IMR-90 (cell line): ENCODE data around the gene SLC26A2. TPM values are rescaled to one million over a fixed set of nuclear protein-coding genes. Genes with fewer than 3 reads are reported as not detected.

ENCODE experiments used
- ATAC-seq: fragments of 200-7000 bp; cut with Tn5 transposase; 2 replicates; pipeline ENCODE4 v1.9.1; 2020; ENCODE audit warnings: low read depth, mild to moderate bottlenecking, moderate library complexity
- BruUV-seq: library from RNA; stranded (reverse); fragments of 400-500 nt; replicated peaks from 2 replicates; lab custom pipeline; 2021; lab: Mats Ljungman, UMichigan
- CTCF ChIA-PET: fragments of 300-600 bp; formaldehyde crosslinking; extraction: SDS; loops from one replicate; lab custom pipeline; 2021; ENCODE audit warnings: antibody characterized with exemption; lab: Yijun Ruan, JAX
- POLR2A ChIA-PET: fragments of 300-600 bp; sonication (Branson Sonifier 250); formaldehyde crosslinking; loops from one replicate; lab custom pipeline; 2022; ENCODE audit warnings: antibody characterized with exemption; ENCODE audit not compliant: unreplicated experiment; lab: Charles Lee
- DNase-seq: peaks from one replicate; pipeline ENCODE4 v3.0.0; 2013
- H2AFZ ChIP-seq: replicated peaks from 2 replicates; pipeline ENCODE3; 2013; ENCODE audit warnings: low read length, mild to moderate bottlenecking; ENCODE audit not compliant: poor library complexity
- H2AK5ac ChIP-seq: 2 replicates; pipeline ENCODE4 v1.6.1; 2013; ENCODE audit warnings: low read depth, low read length, inconsistent platforms
- H2AK9ac ChIP-seq: replicated peaks from 2 replicates; pipeline ENCODE3; 2013; ENCODE audit warnings: mild to moderate bottlenecking, low read depth, low read length, moderate library complexity; ENCODE audit not compliant: poor library complexity
- H2BK120ac ChIP-seq: 2 replicates; pipeline ENCODE4 v1.6.1; 2013; ENCODE audit warnings: low read depth, low read length, inconsistent platforms
- H2BK15ac ChIP-seq: 3 replicates; pipeline ENCODE4 v1.6.1; 2013; ENCODE audit warnings: low read depth, low read length, inconsistent platforms
- H2BK20ac ChIP-seq: 2 replicates; pipeline ENCODE4 v1.6.1; 2013; ENCODE audit warnings: low read depth, mild to moderate bottlenecking, inconsistent platforms, low read length, moderate library complexity
- H2BK5ac ChIP-seq: 2 replicates; pipeline ENCODE4 v1.6.1; 2013; ENCODE audit warnings: mild to moderate bottlenecking, low read depth, low read length, inconsistent platforms; ENCODE audit not compliant: poor library complexity, severe bottlenecking
- H3K14ac ChIP-seq: replicated peaks from 2 replicates; pipeline ENCODE4 v1.6.1; 2013; ENCODE audit warnings: low read depth, low read length, inconsistent platforms
- H3K18ac ChIP-seq: 2 replicates; pipeline ENCODE4 v1.6.1; 2013; ENCODE audit warnings: low read depth, low read length, control low read depth
- H3K23ac ChIP-seq: 2 replicates; pipeline ENCODE4 v1.6.1; 2013; ENCODE audit warnings: low read depth, low read length, inconsistent platforms
- H3K27ac ChIP-seq: 2 replicates; pipeline ENCODE4 v1.5.1; 2013; ENCODE audit warnings: mild to moderate bottlenecking, control low read depth, low read length; ENCODE audit not compliant: insufficient read depth
- H3K27me3 ChIP-seq: 2 replicates; pipeline ENCODE4 v1.6.1; 2013; ENCODE audit warnings: low read length; ENCODE audit not compliant: control insufficient read depth, insufficient read depth
- H3K36me3 ChIP-seq: 2 replicates; pipeline ENCODE4 v1.6.1; 2013; ENCODE audit warnings: low read length, mixed read lengths; ENCODE audit not compliant: control insufficient read depth, insufficient read depth
- H3K4ac ChIP-seq: 2 replicates; pipeline ENCODE4 v1.6.1; 2013; ENCODE audit warnings: low read depth, low read length, inconsistent platforms
- H3K4me1 ChIP-seq: 2 replicates; pipeline ENCODE4 v1.6.1; 2013; ENCODE audit warnings: low read length, mixed read lengths; ENCODE audit not compliant: control insufficient read depth, insufficient read depth
- H3K4me2 ChIP-seq: 2 replicates; pipeline ENCODE4 v1.6.1; 2013; ENCODE audit warnings: low read depth, mild to moderate bottlenecking, control low read depth, low read length, moderate library complexity
- H3K4me3 ChIP-seq: 2 replicates; pipeline ENCODE4 v1.5.1; 2013; ENCODE audit warnings: low read depth, mild to moderate bottlenecking, control low read depth, low read length, moderate library complexity; ENCODE audit not compliant: insufficient read depth
- H3K56ac ChIP-seq: 2 replicates; pipeline ENCODE4 v1.6.1; 2013; ENCODE audit warnings: low read length, inconsistent platforms; ENCODE audit not compliant: insufficient read depth; ENCODE audit errors: extremely low read depth
- H3K79me1 ChIP-seq, 2 experiments: 2 replicates each; pipeline ENCODE4 v1.6.1; 2013; ENCODE audit warnings: low read length in 2 of 2, inconsistent platforms in 1 of 2, low read depth in 1 of 2
- H3K9ac ChIP-seq: 2 replicates; pipeline ENCODE4 v1.6.1; 2013; ENCODE audit warnings: low read depth, low read length, control low read depth
- H3K9me1 ChIP-seq: 2 replicates; pipeline ENCODE4 v1.6.1; 2013; ENCODE audit warnings: low read length, inconsistent platforms; ENCODE audit not compliant: insufficient read depth
- H3K9me3 ChIP-seq: 2 replicates; pipeline ENCODE4 v1.6.1; 2013; ENCODE audit warnings: low read length; ENCODE audit not compliant: control insufficient read depth, insufficient read depth
- H4K20me1 ChIP-seq: 2 replicates; pipeline ENCODE4 v1.6.1; 2013; ENCODE audit warnings: low read length, inconsistent platforms; ENCODE audit not compliant: insufficient read depth
- H4K5ac ChIP-seq: 2 replicates; pipeline ENCODE4 v1.6.1; 2013; ENCODE audit warnings: mild to moderate bottlenecking, low read depth, low read length, control low read depth
- H4K8ac ChIP-seq, 2 experiments: 2 replicates each; pipeline ENCODE4 v1.6.1; 2013; ENCODE audit warnings: low read depth in 2 of 2, low read length in 2 of 2, control low read depth in 1 of 2, inconsistent platforms in 1 of 2
- H4K91ac ChIP-seq: 2 replicates; pipeline ENCODE4 v1.6.1; 2013; ENCODE audit warnings: low read depth, low read length, inconsistent platforms; ENCODE audit not compliant: insufficient read depth
- BHLHE40 ChIP-seq: fragments of 150-350 bp; IDR thresholded peaks from 2 replicates; pipeline ENCODE4 v1.6.1; 2016; ENCODE audit warnings: mild to moderate bottlenecking, low read depth, low read length
- CEBPB ChIP-seq: IDR thresholded peaks from 2 replicates; pipeline ENCODE4 v1.6.1; 2012; ENCODE audit warnings: low read depth, low read length, improper control_type of control experiment
- CHD1 ChIP-seq: IDR thresholded peaks from 2 replicates; pipeline ENCODE4 v1.6.1; 2012; ENCODE audit warnings: low read depth, low read length, improper control_type of control experiment
- FOS ChIP-seq: fragments of 150-350 bp; IDR thresholded peaks from 2 replicates; pipeline ENCODE4 v1.6.1; 2016; ENCODE audit warnings: low read depth, low read length
- MAFK ChIP-seq: IDR thresholded peaks from 2 replicates; pipeline ENCODE4 v1.6.1; 2012; ENCODE audit warnings: low read depth, low read length, improper control_type of control experiment
- MAZ ChIP-seq: IDR thresholded peaks from 2 replicates; pipeline ENCODE4 v1.6.1; 2012; ENCODE audit warnings: low read depth, mild to moderate bottlenecking, low read length, improper control_type of control experiment, moderate library complexity, borderline replicate concordance
- MXI1 ChIP-seq: IDR thresholded peaks from 2 replicates; pipeline ENCODE4 v1.6.1; 2012; ENCODE audit warnings: low read depth, mild to moderate bottlenecking, low read length, moderate library complexity, borderline replicate concordance
- NFE2L2 ChIP-seq: fragments of 150-350 bp; IDR thresholded peaks from 2 replicates; pipeline ENCODE4 v1.6.1; 2016; ENCODE audit warnings: low read depth, mild to moderate bottlenecking, low read length
- POLR2A ChIP-seq: IDR thresholded peaks from 2 replicates; pipeline ENCODE4 v1.6.1; 2012; ENCODE audit warnings: mild to moderate bottlenecking, low read depth, low read length
- RAD21 ChIP-seq: IDR thresholded peaks from 2 replicates; pipeline ENCODE4 v1.6.1; 2012; ENCODE audit warnings: low read length, improper control_type of control experiment
- RCOR1 ChIP-seq: IDR thresholded peaks from 2 replicates; pipeline ENCODE4 v1.6.1; 2012; ENCODE audit warnings: mild to moderate bottlenecking, low read length, improper control_type of control experiment; ENCODE audit not compliant: insufficient replicate concordance
- RFX5 ChIP-seq: IDR thresholded peaks from 2 replicates; pipeline ENCODE4 v1.8.0; 2012; ENCODE audit warnings: low read depth, mild to moderate bottlenecking, low read length, moderate library complexity
- SMC3 ChIP-seq: fragments of 150-350 bp; IDR thresholded peaks from 2 replicates; pipeline ENCODE4 v1.6.1; 2016; ENCODE audit warnings: low read depth, mild to moderate bottlenecking, antibody characterized with exemption, low read length, moderate library complexity
- dilution Hi-C: fragments of 300-500 bp; cut with HindIII; formaldehyde crosslinking; loops from one replicate; pipeline ENCODE4 v1.14.3; 2018; ENCODE audit warnings: low sequenced_read_pairs; ENCODE audit not compliant: unreplicated experiment
- in situ Hi-C: fragments of 300-500 bp; cut with MboI; formaldehyde crosslinking; loops from 3 replicates; pipeline ENCODE4 v1.14.3; 2019; ENCODE audit warnings: low sequenced_read_pairs, inconsistent platforms, mixed read lengths
- intact Hi-C: fragments of 100-400 bp; cut with micrococcal nuclease; formaldehyde crosslinking; loops from 2 replicates; pipeline ENCODE4 v1.10.0; 2022
- polyA plus RNA-seq, 3 experiments: library from polyadenylated mRNA; depleted of rRNA; stranded (reverse); fragments of >200 nt; gene quantifications; 2 replicates each; pipeline ENCODE4 v1.2.3, GENCODE V29; 2012; ENCODE audit warnings: low replicate concordance in 1 of 3
- total RNA-seq: library from RNA; depleted of rRNA; stranded (reverse); fragments of >200 nt; gene quantifications from 2 replicates; pipeline ENCODE4 v1.2.3, GENCODE V29; 2012
- TF ChIP-seq, protein P1 (sequence below): fragments of 150-350 bp; IDR thresholded peaks from 2 replicates; pipeline ENCODE4 v1.6.1; 2016; ENCODE audit warnings: low read depth, mild to moderate bottlenecking, low read length, moderate library complexity, borderline replicate concordance
- TF ChIP-seq, protein P2 (sequence below): conservative IDR thresholded peaks from 2 replicates; pipeline ENCODE4 v1.5.1; 2012; ENCODE audit warnings: mild to moderate bottlenecking, low read depth, low read length, improper control_type of control experiment
- TF ChIP-seq, protein P3 (sequence below): fragments of 150-350 bp; IDR thresholded peaks from 2 replicates; pipeline ENCODE4 v1.6.1; 2017; ENCODE audit warnings: mild to moderate bottlenecking, antibody characterized with exemption, low read length, low read depth

SLC26A2 gene
- total and polyA plus RNA-seq, 2 of the 4 experiments (the other 2 are of a cell fraction): 2.2 to 9.9 TPM

DNA sequence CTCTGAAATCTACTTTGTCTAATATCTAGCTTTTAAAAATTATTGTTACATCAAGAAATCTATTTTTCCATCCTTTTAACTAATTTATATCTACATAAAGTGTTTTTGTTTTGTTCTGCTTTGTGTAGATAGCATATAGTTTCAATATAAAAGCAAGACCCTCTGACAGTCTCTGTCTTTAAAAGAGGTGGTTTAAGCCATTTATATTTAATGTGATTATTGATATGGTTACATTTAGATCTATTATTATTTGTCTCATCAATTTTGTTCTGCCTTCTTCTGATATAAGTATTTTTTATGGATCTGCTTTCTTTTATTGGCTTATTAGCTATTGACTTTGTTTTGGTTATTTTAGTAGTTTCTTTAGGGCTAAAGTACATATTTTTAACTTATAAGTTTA, 56.0 kb downstream of the SLC26A2 start:
- Histone ChIP-seq H3K9ac (no peak overlapping the region), H2BK15ac (no peak overlapping the region), H3K79me1 (peaks cover 33 to 43% of the 10 kb centered on the region in 2 experiments), H3K14ac (no peak overlapping the region), H2AK5ac (no peak overlapping the region), H3K4me1 (peaks cover 3% of the 10 kb centered on the region; the same call in 1 of the 2 replicates), H3K4me2 (no peak overlapping the region), H2BK120ac (no peak overlapping the region), H4K8ac (no peak overlapping the region), H3K18ac (no peak overlapping the region), H3K23ac (no peak overlapping the region), H3K9me1 (peaks cover 5% of the 10 kb centered on the region), H3K9me3 (peaks cover 13% of the 10 kb centered on the region), H2BK5ac (no peak overlapping the region), H2BK20ac (no peak overlapping the region), H3K4me3 (no peak overlapping the region), H4K20me1 (peaks cover 3% of the 10 kb centered on the region; the same call in 1 of the 2 replicates), H4K5ac (no peak overlapping the region), H4K91ac (no peak overlapping the region), H3K56ac (no peak overlapping the region), H3K36me3 (peaks cover 37% of the 10 kb centered on the region), H3K27ac (no peak overlapping the region), H2AK9ac (no peak overlapping the region), H2AFZ (no peak overlapping the region), H3K27me3 (no peaks in the 10 kb centered on the region), H3K4ac (no peak overlapping the region)
- ATAC-seq (no peak), DNase-seq (no peak)
- CTCF ChIA-PET: interaction anchor here (1.0 kb wide), 1 partner anchor 183 kb away, joined by 3 read pairs; no protein-coding TSS in a partner anchor
- in situ Hi-C loops (no loop called here), dilution Hi-C loops (no loop called here), intact Hi-C loops (no loop called here)
- POLR2A ChIA-PET: no interaction called here
- no TSS peak for BruUV-seq
- TF ChIP-seq RCOR1 (no peak), BHLHE40 (no peak), NFE2L2 (no peak), RFX5 (no peak), MAFK (no peak), FOS (no peak), CEBPB (no peak), RAD21 (no peak), SMC3 (no peak), CHD1 (no peak), MXI1 (no peak), POLR2A (no peak), MAZ (no peak)
- TF ChIP-seq, protein P1, sequence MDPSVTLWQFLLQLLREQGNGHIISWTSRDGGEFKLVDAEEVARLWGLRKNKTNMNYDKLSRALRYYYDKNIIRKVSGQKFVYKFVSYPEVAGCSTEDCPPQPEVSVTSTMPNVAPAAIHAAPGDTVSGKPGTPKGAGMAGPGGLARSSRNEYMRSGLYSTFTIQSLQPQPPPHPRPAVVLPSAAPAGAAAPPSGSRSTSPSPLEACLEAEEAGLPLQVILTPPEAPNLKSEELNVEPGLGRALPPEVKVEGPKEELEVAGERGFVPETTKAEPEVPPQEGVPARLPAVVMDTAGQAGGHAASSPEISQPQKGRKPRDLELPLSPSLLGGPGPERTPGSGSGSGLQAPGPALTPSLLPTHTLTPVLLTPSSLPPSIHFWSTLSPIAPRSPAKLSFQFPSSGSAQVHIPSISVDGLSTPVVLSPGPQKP: no peak
- TF ChIP-seq, protein P2, sequence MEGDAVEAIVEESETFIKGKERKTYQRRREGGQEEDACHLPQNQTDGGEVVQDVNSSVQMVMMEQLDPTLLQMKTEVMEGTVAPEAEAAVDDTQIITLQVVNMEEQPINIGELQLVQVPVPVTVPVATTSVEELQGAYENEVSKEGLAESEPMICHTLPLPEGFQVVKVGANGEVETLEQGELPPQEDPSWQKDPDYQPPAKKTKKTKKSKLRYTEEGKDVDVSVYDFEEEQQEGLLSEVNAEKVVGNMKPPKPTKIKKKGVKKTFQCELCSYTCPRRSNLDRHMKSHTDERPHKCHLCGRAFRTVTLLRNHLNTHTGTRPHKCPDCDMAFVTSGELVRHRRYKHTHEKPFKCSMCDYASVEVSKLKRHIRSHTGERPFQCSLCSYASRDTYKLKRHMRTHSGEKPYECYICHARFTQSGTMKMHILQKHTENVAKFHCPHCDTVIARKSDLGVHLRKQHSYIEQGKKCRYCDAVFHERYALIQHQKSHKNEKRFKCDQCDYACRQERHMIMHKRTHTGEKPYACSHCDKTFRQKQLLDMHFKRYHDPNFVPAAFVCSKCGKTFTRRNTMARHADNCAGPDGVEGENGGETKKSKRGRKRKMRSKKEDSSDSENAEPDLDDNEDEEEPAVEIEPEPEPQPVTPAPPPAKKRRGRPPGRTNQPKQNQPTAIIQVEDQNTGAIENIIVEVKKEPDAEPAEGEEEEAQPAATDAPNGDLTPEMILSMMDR: no peak
- TF ChIP-seq, protein P3, sequence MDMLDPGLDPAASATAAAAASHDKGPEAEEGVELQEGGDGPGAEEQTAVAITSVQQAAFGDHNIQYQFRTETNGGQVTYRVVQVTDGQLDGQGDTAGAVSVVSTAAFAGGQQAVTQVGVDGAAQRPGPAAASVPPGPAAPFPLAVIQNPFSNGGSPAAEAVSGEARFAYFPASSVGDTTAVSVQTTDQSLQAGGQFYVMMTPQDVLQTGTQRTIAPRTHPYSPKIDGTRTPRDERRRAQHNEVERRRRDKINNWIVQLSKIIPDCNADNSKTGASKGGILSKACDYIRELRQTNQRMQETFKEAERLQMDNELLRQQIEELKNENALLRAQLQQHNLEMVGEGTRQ: no peak
